NCI-H345 (cell line): ENCODE data around the gene PRSS27.
"Not testable (repeated sequence)": the region's sequence is repeated elsewhere in the genome, so short reads cannot be mapped to it uniquely, and the experiment has no call there.

Source experiments
- DNase-seq: peaks from one replicate; lab custom pipeline; 2025; lab: John Stamatoyannopoulos, UW

PRSS27 gene

DNA sequence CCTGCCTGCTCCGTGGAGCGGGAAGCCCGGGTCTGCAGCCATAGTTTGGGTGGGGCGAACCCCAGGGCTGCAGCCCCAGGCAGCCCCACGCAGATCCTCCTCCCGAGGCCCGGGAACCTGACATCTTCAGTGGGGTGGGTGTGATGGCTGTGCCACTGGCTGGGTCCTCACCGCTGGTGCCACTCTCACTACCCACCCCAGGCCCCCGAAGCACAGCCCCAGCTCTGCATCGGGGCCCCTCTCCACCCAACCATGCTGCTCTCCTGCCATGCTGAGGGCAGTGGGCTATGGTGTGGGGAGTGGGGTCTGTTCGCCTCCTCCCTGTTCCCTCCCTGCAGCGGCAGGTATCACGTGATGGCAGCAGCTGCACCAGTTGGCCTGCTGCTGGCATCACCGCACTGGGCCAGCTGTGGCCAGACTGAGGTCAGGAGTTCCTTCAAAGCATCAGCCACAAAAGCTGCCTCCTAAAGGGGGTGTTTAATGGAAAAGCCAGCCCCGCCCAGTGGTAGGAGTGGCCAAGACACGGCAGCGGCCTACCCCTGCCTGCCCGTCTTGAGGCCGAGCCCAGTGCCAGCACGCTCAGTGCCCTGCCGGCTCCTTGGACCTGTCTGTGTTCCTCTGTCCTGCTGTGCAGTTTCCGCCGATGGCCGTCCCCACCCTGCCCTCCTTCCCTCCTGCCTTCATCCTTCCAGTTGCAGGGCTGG, 26.9 kb downstream of the PRSS27 start:
- DNase-seq, result no peak

DNA sequence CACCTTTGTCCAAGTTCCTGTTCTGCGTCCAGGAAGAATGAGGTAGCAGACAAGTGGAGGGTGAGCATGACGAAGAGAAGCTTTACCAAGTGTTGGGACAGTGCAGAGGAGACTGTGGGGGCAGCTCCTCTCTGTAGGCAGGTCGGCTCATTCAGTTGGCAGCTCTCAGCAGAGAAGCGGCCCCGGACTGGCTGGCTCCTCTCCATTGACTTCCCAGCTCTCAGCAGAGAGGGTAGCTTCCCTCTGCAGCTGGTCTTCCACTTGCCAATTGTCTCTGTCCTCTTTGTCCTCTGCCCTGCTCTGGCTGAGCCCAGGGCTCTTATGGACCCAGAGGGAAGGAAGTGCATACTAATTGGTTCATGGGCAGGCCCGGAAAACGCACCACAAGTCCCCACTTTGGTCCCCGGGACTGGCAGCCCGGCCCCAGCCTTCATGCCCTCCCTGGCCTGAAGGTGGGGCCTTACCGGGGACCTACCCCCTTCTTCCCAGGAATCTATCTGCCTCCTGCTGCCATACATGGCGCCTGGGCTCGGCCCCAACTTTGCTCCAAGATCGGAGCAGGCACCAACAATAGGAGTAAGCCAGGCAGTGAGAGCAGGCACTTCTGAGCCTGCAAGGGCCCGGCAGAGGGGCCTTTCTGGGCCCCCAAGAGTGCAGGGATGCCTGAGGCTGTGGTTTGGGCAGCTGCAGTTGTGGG, 27.6 kb downstream of the PRSS27 start:
- DNase-seq, result no peak

DNA sequence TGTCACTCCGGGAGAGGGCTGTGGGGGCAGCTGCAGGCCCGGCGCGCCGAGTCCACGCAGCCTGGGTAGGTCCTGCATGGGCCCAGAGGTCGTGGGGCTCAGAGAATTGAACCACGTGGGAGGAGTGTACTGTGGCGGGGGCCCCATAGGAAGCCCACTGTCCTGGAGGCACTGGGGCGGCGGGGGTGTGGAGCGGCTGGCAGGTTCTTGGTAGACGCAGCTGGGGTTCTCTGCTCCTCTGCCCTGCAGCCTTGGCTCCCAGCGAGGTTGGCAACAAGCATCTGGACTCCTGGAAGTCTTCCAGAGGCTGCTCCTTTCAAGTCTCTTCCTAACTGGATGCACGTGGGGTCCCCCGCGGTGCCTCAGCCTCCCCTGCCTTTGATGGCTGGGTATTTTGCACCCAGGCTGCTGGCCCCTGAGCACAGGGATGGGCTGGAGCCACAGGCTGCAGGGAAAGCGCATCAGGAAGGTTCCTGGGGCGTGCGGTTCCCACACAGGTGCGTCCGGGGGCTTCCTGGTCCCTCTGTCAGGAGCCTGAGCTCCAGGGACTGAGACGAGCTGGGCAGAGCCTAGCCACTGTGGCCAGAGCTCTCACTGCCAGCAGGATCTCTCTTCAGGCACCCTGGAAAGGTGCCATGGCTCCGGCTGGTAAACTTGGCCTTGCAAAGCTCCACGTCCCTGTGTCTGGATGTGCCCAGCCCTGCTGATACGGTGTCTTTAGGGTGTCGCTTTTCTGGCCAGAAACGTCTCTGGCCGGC, 28.4 kb downstream of the PRSS27 start:
- no peak for DNase-seq

DNA sequence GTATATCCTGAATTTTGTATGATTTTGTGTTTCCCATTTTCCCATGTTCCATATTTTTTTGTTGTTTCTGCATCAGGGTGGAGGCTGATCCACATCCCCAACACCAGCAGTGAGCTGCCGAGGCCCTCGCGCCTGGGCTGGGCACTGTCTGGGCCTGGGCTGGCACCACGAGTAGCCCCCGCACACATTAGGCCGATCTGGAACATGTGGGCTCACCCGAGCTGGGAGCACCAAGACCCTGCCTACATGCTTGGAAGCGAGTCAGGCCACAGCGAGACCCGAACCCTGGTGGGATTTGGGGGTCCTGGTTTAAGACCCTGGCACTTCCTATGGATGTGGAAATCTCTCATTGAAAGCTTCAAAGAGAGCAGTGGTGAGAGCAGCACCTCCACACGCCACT, 29.2 kb downstream of the PRSS27 start:
- no peak for DNase-seq

DNA sequence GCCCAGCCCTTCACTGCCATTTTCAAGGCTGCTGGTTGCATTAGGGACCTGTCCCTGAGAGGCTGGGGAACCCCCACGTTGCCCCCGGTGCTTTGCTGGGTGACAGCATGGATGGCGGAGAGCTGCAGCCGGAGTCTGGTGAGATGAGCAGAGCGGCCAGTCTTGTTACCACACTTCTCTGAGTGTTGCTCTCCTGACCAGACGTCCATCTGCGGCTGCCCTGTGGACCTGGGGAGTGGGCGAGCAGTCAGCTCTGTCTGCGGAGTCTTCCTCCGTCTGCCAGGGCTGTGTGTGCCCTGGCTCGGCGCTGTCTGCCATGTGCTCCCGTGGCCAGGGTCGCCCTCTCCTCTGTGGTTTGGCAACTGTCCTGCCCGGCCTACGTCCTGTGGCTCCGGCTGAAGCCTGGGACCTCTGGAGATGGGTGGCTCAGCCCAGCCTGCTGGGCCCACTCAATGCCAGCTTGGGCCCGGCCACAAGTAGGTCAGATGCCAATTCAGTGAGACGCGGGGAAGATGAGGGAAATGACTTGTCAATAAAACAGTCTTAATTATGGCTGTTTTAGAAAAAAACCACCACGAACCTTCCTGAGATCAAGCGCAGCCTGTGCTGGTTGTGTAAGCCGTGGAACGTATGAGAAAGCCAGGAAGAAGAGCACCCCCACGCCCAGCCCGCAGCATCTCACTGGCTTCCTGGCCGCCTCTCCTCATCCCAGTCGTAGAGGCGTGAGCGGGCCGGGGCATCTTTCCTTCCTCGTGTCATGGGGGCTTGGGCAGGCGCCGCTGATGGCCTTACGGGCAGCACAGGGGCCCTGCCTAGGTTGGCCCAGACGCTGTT, 29.8 kb downstream of the PRSS27 start:
- DNase-seq, result no peak

DNA sequence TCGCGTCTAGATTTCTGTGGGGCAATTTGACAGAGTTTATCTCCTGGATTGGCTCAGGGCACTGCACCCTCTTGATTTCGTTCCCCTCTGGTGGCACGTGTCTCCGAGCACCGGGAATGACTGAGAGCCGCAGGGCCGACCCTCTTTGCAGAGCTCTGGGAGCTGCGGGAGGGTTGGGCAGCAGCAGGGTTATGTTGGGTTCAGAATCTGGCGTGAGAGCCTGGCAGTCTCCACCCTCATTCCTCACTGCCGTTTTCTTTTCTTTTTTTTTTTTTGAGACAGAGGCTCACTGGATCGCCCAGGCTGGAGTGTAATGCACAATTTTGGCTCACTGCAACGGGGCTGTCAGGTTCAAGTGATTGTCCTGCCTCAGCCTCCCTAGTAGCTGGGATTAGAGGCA, 30.6 kb downstream of the PRSS27 start:
- DNase-seq, result not testable (repeated sequence)

DNA sequence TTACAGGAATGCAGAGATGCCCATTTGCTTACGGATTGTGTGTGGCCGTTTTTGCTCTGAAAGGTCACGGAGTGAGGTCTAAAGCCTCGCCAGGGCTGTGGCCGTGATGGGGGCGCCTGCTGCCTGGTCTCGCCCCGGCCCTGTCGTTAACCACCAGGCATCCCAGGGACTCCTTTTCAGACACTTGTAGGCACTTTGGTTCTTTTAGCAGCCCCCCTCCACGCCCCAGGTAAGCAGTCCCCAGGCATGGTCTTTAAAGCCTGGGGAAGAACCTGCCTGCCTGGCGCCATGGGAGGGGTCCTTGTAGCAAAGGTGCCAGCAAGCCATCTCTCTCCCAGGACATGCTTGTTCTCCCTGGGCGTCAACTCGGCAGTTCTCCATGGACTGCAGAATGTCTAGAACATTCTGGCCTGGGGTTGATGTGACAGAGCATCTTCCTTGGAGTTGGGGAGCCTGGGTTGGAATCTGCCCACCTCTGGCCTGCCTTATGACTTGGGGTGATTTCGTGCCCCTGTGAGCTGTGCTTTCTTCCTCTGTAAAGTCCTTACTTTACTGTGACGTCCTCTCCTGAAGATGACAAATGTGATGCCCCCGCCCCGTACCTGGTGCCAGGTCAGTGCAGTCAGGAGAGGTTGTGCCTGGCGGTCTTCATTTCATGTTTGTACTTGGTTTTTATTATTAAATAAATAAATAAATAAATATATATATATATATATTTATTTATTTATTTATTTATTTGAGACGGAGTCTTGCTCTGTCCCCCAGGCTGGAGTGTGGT, 32.3 kb downstream of the PRSS27 start:
- no peak for DNase-seq

DNA sequence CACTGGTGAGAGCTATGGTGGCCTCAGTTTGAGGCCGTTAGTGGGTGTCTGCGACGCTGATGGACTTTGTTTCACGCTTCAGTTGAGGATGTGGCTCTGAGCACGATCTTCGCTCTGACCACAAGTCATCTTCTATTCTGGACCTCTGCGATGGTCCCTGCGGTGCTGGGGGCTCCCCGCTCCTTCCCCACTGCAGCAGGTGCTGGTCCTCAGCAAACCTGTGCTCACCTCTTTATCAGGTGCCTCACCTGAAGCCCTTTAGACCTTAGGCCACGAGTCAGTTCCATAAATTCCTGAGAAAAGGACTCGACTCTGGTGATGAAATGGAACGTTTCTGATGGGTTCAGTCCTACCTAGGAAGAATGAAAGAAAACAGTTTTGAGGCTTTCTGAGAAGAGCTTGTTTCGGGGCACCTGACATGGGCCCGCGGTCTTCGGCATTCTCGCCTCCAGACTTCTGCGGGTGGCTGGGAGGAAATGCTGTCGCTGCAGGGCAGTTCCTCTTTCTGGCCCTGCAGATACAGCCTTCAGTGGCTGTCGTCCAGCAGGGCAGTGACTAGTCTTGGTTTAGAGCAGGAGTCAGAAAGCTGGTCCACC, 33.0 kb downstream of the PRSS27 start:
- no peak for DNase-seq

DNA sequence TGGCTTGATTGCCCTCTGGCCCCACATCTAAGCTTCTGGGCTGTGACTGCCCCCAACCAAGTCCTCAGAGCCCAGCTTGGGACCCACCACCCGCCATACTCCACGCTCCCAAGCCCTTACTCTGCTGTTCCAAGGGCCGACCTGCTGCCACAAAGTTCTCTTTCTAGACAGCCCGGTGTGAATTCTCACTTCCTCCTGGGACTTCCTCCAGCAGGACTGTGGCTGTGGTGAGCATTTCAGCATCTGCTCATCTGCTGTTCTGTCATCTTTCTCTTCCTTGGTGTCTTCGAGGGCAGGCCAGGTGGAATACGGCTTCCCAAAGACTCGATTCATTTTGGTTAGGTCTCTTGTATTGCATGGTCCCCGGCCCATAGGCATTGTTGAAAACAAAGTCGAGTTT, 33.9 kb downstream of the PRSS27 start:
- DNase-seq, result not testable (repeated sequence)

DNA sequence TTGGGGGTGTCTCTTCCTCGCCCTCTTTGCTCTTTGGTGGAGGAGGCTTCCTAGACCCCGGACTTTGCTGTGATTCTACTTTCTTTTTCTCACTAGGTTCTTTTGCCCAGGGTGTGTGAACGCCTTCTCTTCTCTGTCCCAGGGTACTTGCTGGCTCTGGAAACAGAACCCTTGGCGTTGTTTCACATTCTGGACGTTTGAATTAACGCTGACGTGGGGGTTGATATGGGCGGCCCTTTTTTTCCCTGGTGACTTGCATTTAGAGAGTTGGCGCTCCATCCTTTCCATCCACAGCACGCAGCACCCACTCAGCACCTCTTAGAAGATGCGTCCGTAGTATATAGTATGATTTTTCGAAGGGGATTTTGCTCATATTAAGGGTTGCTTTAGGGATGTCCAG, 37.0 kb downstream of the PRSS27 start:
- not testable (repeated sequence) for DNase-seq

DNA sequence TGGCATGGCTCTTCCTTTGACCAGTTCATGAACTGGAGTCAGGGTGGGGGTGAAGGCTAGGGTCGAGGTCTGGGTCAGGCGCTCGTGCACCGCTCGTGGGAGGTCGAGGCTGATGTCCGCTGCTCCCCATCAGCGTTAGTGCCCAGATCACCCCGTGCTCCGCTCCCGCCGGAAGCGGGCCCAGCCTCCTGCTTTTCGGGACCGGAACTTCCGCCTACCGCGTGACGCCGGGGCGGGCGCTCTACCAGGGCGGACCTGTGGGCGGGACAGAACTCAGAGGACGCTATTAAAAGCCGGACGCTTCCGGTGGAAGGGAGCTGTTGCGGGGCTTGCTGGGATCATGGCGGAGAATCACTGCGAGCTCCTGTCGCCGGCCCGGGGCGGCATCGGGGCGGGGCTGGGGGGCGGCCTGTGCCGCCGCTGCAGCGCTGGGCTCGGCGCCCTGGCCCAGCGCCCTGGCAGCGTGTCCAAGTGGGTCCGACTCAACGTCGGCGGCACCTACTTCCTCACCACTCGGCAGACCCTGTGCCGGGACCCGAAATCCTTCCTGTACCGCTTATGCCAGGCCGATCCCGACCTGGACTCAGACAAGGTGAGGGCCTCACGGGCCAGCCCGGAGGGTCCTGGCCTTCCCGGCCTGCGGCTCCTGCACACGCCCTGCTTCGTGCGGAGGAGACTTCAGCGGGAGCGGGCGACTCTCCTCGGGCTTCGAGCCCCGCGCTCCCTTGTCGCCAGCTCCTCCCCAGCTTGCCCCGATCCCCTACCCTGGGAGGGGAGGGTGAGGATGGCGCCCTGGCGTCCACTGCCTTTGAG, 37.6 kb downstream of the PRSS27 start, which contains the start of gene KCTD5:
Gene KCTD5, plus strand, starts transcription at position 315 of the 813 bp plus-strand sequence. Its CDS starts 26 bp downstream, at position 341.
- peak; percentile 97 for DNase-seq

DNA sequence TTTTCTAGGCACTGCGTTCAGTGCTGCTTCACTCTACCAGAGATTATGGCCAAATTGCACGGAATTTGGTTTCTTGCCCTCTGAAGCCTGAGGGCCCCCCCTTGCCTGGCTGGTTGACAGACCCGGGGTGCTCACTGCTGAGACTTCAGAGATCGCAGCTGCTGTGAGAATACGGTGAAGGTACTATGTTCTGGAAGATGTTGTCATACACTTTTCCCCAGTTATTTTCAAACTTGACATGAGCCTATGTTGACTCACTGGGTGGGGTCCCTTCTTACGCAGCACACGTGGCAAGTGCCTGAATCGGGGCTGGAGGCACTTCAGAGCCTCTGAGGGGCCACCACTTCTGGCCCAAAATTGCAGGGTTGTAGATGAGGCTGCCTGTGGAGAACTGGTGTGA, 39.7 kb downstream of the PRSS27 start:
- DNase-seq, result not testable (repeated sequence)

DNA sequence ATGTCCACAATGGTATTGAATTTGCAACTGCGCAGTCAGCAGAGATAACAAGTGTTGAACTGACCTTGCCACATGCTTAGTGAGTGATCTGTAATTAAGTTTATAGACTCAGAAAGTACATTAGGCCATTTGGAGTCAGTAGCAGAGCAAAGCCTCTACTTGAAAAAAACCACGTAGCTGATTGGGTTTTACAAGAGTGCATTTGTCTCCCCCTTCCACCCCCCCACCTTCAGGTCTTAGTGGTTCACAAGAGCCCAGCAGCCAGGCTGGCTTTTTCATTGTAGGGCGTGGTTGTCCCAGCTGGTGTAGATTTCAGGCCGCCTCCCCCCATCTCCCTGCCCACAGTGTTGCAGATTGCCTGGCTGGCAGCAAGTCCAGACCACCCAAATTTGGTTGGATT, 40.1 kb downstream of the PRSS27 start:
- not testable (repeated sequence) for DNase-seq

DNA sequence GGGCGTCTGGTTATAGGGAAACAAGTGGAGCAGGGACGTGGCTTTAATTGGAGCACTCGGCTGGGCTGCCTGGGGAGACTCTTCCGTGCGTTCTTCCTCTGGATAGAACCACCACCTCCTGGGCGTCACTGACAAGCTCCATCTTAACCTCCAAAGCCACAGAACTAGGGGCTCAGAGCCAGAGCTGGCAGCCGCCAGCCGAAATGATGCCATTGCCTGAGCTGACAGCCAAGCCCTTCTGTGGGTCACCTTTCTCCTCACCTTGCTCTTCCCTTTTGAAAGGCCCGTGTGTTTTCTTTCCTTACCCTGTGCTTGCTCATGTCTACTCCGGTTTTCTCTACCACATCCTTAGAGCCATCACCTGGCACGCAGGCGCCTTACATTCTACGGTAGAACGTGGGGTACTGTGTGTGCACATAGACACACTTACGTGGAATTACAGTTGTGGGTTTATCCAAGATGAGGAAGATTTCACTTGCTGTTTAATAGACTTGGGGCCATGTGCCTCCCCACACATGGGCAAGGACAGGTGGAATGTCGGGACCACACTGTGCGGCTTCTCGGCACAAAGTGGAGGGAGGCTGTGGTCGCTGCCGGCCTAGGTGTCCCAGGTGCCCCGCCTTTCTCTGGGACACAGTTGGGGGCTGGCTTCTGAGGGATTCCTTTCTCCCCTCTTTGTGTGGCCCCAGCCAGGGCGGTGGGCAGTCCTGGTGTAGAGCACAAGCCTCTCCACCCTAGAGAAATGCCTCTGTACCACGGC, 41.6 kb downstream of the PRSS27 start:
- DNase-seq, result not testable (repeated sequence)

DNA sequence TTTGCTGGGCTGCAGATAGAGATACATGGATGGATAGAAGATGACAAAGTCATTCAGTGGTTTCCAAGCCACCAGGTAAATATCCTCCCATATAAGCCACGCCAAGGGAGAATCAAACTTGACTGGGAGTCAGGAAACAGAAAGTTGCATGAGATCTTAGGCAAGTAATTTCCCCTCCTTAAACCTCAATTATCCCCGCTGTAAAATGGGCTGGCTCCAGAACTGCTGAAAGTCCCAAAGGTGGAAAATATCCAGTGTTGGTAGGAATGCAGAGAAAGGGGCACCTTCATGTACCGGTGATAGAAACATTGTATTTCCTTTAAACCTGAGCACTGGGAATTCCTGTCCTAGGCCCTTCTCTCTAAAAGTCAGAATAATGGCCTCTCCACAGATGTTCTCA, 43.1 kb downstream of the PRSS27 start:
- DNase-seq, result not testable (repeated sequence)

DNA sequence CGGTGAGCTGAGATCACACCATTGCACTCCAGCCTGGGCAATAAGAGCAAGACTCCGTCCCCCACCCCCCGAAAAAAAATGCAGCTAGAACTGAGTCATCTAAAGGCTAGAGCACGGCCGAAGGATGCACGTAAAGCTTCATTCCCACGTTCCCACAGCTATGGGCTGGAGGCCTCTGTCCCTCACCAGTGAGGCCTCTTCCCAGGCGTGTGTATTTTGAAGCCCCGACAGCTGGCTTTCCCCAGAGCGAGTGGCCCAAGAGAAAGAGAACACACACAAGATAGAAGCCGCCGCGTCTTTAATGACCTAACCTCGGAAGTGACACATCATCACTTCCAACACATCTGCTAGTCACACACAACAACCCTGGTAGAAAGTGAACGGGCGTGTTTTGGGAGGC, 44.3 kb downstream of the PRSS27 start:
- DNase-seq, result no peak

DNA sequence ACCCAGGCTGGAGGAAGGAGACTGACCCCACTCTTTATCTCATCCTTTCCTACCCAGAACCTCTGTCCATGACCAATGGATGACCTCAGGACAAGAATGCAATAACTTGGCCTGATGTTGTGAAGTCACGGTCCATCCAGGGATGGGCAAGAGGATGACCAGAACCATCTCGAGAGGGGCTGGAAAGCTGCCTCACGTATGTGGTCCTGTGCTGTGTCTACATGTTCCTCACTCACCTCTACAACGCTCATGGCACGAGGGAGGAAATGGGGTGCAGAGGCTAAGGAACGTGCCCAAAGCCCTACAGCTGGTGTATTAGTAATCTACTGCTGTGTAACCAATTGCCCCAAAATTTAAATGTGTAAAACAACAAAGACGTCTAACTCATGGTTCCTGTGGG, 45.0 kb downstream of the PRSS27 start:
- DNase-seq, result no peak

DNA sequence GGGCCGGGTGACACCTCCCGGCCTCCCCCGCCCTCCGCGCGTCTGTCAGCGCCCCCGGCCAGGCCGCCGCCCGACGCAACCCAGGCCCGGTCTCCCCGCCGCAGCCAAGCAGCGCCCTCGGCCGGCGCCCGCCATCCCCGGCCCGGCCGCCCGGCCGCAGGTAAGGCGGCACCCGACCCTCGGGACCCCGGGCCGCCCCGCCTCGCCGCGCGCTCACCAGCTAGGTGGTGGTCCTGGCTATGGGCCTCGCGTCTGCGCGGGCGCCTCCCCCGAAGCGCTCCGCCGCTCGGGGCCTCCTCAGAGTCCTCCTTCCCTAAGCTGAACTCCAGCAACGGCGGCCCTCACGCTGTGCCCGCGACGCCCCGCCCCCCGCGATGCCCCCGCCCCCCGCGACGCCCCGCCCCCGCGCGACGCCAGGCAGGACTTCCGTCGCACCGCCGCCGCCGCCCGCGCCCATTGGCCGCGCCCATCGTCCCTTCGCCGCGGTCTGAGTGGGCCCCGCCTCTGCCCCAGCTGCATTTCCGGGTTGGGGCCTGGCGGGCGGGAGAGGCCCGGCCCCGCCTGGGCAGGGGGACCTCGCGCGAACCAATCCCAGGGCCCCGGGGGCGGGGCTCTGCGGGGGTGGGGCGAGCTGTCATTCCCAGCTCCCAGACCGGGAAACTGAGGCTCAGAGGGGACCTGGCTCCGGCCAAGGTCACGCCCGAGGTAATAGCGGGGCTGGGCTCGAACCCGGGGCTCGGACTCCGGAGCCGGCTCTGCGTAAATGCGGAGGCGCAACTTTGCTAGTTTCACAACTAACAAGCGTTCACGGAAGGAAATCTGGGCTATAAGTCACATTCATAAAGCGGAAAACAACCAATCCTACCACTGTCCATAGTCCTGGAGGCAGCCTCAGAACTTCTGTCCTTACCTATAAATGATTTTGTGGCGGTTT, 46.7 kb downstream of the PRSS27 start:
- DNase-seq, result peak; percentile 96
